Left renal pelvis (tissue), 4 donors: Measurements from ENCODE around the gene MICU2. TPM values are rescaled to one million over a fixed set of nuclear protein-coding genes. Genes with fewer than 3 reads are reported as not detected.
"Not testable (repeated sequence)": the region's sequence is repeated elsewhere in the genome, so short reads cannot be mapped to it uniquely, and the experiment has no call there.

Experiments used
- DNase-seq, 4 donors: peaks; one replicate each; pipeline ENCODE4 v3.0.0-alpha.2; 2013; ENCODE audit warnings: low read depth in 4 of 4, low spot score in 3 of 4
- polyA plus RNA-seq, 4 donors: library from polyadenylated mRNA; unstranded; fragments of 120-200 nt; gene quantifications; one replicate each; pipeline ENCODE4 v1.2.1, GENCODE V29; 2013; ENCODE audit not compliant: insufficient read length in 4 of 4

MICU2 gene
- polyA plus RNA-seq, 4 donors, result 50.6 to 131 (median 109) TPM

DNA sequence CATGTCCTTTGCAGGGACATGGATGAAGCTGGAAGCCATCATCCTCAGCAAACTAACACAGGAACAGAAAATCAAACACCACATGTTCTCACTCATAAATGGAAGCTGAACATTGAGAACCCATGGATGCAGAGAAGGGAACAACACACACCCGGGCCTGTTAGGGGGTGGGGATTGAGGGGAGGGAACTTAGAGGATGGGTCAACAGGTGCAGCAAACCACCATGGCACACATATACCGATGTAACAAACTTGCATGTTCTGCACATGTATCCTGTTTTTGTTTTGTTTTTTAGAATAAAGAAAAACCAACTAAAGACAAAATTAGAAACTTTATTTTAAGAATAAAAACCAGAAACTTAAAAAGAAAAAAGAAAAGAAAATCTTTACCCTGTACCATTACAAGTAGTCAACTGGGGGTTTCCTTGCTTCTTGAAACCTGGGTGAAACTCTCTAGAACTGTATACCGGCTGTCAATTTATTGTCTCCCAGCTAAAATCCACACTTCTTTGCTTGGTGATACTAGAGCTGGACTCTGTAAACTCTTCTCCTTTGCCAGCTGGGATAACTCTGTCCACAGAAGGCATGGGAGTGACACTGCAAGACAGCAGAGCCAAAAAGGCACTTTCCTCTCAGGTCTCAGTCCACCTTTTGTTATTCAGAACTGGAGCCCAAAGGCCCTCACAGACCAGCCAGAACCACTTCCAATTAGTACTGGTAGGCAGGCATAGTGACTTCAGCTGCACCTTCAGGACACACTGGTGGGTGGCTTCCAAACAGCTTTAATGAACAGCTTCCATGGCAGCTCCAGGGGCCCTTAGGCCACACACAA is 9.0 kb downstream of the MICU2 start:
- no peak for DNase-seq

DNA sequence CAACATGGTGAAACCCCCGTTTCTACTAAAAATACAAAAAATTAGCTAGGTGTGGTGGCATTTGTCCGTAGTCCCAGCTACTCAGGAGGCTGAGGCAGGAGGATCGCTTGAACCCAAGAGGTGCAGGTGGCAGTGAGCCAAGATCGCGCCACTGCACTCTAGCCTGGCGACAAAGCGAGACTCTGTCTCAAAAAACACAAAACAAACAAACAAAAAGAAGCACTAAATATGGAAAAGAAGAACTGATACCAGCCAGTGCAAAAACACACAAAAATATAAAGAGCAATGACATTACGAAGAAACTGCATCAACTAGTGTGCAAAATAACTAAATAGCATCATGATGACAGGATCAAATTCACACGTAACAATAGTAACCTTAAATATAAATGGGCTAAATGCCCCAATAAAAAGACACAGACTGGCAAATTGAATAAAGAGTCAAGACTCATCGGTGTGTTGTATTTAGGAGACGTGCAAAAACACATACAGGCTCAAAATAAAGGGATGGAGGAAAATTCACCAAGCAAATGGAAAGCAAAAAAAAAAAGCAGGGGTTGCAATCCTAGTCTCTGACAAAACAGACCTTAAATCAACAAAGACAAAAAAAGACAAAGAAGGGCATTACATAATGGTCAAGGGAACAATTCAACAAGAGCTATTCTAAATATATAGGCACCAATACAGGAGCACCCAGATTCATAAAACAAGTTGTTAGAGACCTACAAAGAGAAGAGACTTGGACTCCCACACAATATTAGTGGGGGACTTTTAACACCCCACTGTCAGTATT is 13.1 kb downstream of the MICU2 start:
- not testable (repeated sequence) for DNase-seq

DNA sequence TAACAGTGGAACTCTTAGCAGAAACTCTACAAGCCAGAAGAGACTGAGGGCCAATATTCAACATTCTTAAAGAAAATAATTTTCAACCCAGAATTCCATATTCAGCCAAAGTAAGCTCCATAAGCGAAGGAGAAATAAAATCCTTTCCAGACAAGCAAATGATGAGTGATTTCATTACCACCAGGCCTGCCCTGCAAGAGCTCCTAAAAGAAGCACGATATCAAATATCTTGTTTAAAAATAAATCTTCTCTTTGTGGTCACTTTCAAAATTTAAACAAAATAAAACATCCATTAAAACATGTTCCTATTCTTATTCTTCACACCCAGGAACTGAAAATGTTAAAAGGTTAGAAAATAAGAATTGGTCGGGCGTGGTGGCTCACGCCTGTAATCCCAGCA is 13.7 kb downstream of the MICU2 start:
- no peak for DNase-seq

DNA sequence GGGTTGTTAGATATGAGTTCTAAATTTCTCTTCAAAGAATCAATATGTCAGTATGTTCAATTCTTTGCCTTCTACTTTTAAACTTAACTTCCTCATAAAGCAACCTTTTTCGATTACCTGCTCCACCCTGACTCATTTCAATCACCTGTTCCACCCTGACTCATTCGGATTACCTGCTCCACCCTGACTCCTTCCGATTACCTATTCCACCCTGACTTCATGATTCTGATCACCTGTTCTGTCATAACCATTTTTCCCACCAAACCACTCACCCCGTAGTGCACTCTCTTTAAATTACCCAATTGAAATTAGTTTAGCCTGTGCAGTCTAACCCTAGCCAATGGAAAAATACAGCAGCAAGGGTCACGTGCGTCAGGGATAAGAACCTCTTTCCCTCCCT is 14.5 kb downstream of the MICU2 start:
- DNase-seq, result not testable (repeated sequence)

- not testable (repeated sequence) for DNase-seq
Observed at GRCh38 chr13:21588411-21588810, 15.6 kb downstream of the MICU2 start.

DNA sequence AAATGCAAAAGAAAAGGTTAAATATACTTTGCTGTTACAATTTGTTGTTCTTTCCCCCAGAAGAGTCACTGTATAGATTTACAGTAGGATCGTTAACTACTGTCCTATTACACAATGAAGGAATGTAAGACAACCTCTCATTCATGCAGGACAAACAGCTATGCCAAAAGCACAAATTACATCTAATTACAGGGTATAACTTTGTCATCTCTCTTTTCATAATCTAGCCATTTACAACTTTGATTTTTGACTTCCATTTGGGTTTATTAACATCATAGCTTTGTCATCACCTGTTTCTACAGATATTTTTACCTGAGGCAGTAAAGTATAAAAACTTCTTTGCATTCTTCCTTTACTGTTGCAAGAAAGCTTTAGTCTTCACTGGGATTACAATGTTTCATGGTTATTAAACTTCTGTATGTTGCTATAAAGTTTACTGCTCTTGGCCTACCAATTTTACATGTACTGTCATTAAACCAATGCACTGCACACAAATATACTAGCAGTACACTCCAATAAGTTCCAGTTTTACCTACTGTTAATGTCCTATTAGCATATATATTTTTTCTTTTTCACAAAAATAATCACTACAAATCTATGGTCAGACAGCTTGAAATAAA is 18.9 kb downstream of the MICU2 start:
- no peak for DNase-seq

GRCh38 chr13:21583478-21583877 is 20.5 kb downstream of the MICU2 start:
- peak in 1 of 4 donors; percentile 5 for DNase-seq

DNA sequence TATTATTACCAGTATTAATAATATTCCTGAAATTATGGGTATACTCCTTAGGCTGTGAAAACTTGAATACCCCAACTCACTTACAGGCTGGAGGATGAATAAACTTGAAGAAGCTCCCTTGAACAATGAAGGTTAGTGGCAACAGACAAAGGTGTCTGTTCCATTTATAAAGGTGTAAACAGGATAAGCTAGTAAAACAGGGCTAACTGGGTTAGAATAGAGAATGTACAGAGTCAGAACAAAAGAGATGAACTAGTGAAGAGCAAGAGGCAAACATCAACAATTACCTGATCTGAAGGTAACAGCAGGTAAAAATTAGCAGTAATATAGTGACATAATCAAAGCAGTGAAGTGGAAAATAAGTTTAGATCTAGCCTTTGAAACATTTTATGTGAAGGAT is 23.2 kb downstream of the MICU2 start:
- no peak for DNase-seq

GRCh38 chr13:21579754-21580316 is 24.1 kb downstream of the MICU2 start:
- no peak for DNase-seq

DNA sequence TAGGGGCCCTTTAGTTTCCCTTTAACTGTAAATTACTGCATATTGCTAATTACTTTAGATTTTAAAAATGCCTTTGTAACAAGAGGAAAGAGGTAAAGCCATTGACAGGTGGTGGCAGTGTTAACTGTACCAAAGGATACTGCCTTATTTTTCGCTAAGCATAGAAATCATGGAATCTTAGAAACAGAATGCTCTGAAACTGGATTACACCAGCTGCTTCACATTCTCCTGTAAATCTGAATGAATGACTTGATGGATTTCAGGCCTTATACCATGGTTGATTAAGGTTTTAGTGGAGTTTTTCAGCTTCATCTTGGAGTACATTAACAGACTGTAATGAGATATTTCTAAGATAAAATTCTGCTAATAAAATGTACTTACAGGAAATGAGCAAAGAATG is 25.2 kb downstream of the MICU2 start:
- DNase-seq, result no peak

DNA sequence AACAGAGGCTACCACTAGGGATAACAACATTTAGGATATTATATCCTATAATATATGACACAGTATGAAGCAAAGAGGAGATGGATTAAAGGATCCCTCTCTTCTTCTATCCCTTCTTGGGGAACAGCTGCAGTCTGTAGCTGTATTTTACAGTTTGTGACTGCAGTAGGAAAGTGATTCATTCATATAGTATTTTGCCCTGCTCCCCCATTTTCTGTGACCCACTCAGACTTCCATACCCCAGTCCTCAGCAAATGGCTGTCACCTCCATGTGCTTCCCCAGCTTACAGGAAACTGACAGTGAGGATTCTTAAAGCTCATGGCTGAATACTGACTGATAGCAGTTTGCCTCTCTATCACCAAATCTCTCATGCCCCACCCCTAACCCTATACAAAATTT is 27.5 kb downstream of the MICU2 start:
- no peak for DNase-seq

- no peak for DNase-seq
Observed at GRCh38 chr13:21573920-21574712, 29.9 kb downstream of the MICU2 start.

DNA sequence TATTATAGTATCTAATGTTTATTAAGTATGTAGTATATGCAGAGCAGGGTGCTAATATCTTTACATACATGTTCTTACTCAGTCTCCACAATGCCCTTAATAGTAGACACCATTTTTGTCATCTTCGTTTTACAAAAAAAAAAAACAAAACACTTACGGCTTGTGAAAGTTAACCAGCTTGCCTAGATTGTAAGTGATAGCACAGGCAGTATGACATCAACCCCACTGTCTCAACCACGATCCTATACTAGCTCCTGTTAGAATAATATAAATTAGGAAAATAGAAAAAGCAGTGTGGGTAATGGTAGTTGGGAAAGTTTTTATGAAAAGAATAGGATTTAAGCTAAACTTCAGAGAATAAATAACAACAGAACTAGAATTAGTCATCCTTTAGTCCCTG is 34.3 kb downstream of the MICU2 start:
- DNase-seq, result no peak

- DNase-seq, result no peak
Observed at GRCh38 chr13:21568854-21569253, 35.1 kb downstream of the MICU2 start.

- DNase-seq, result no peak
Observed at GRCh38 chr13:21567714-21568113, 36.3 kb downstream of the MICU2 start.

- no peak for DNase-seq
Observed at GRCh38 chr13:21557995-21558394, 46.0 kb downstream of the MICU2 start.

DNA sequence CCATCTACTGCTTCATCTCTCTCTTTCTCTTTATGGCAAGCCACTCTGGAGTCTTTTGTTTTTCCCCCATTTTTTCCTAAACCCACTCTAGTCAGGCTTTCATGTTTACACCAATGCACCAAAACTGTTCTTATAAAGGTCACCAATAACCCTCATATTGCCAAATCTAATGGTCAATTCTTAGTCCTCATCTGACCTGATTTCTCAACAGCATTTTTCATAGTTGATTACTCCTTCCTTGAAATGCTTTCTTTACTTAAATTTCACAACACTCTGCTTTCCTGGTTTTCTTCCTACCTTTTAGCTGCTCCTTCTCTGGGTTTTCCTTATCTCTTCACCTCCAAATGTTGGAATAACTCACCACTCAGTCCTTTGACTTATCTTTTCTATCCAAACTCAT is 47.9 kb downstream of the MICU2 start:
- DNase-seq, result no peak

DNA sequence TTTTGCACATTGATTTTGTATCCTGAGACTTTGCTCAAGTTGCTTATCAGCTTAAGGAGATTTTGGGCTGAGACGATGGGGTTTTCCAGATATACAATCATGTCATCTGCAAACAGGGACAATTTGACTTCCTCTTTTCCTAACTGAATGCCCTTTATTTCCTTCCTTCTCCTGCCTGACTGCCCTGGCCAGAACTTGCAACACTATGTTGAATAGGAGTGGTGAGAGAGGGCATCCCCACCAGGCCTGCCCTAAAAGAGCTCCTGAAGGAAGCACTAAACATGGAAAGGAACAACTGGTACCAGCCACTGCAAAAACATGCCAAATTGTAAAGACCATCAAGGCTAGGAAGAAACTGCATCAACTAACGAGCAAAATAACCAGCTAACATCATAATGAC is 50.7 kb downstream of the MICU2 start:
- DNase-seq, result not testable (repeated sequence)

GRCh38 chr13:21550918-21551317 is 53.1 kb downstream of the MICU2 start:
- DNase-seq, result no peak

DNA sequence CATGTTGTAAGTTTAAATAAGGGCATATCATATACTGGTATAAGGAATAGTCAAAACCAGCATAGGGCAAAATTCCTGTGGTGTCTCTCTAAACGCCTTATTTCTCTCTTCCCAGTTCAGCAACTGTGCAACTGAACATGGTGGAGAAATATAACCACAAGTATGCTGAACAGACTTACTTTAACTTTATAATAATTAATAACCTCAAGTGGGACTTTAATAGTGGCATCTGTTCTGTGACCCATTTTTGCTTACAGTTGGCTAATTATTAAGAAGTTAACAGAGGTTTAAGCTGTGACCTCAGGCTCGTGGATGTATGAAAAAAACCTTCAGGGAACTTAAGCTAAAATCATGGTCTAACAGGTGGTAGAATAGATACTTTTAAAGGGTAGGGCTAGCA is 54.3 kb downstream of the MICU2 start:
- no peak for DNase-seq
